ENCODE data around the gene RBM19.

DNA sequence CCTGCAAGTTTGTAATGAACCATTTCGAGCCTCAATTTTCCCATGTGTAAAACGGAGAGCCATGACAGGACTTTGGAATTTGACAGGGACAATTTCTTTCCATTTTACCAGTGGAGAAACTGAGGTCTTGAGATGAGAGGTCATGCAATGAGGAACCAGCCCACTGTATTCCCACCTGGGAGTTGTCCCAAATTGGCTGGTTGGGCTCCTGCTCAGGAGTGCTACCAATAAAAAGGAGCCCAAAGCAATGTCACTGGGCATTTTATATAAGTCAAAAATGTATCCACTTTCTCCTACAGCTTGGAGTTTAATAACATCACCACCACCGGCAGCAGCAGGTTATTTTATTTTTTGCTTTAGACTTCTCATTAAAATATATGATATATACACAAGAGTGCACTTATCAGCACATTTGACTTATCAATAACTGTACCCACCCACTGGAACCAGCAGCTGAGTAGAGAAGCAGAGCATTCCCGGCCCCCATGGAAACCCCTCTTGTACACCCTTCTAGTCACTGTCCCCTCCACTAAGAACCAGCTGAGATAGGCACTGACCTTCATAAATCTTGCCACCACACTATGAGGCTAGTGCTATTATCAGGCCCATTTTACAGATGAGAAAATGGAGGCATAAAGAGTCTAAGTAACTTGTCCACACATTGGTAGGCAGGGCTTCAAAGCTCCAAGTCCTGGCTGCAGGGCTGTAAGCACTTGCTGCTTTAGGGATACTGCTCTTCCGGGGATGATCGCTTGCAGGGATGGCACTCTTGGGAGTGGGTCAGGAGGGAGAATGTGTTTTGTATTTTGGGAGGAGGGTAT, 25.3 kb upstream of the RBM19 start:
- TF ChIP-seq LEF1 (IDR thresholded peaks at IDR 0.05; ENCODE audit: borderline replicate concordance), result no peak
- no peak for TF ChIP-seq L3MBTL2 (conservative IDR thresholded peaks at IDR 0.05)
- no peak for TF ChIP-seq TARDBP (IDR thresholded peaks at IDR 0.05)
- no peak for TF ChIP-seq FOXK2 (IDR thresholded peaks at IDR 0.05)
- TF ChIP-seq SP1 (IDR thresholded peaks at IDR 0.05), result no peak
- TF ChIP-seq HDGF (IDR thresholded peaks at IDR 0.05; ENCODE audit: borderline replicate concordance), result no peak
- no peak for TF ChIP-seq BHLHE40 (IDR thresholded peaks at IDR 0.05; ENCODE audit: borderline replicate concordance)
- no peak for TF ChIP-seq ELF4 (IDR thresholded peaks at IDR 0.05)
- TF ChIP-seq FOXM1 (IDR thresholded peaks at IDR 0.05; ENCODE audit: borderline replicate concordance), result no peak
